Measurements from ENCODE around the gene TBC1D22A. TPM values are rescaled to one million over a fixed set of nuclear protein-coding genes. Genes with fewer than 3 reads are reported as not detected.

Gene TBC1D22A
- total and polyA plus RNA-seq, 2 experiments from 2014 or later = 9.6 to 13.3 TPM

DNA sequence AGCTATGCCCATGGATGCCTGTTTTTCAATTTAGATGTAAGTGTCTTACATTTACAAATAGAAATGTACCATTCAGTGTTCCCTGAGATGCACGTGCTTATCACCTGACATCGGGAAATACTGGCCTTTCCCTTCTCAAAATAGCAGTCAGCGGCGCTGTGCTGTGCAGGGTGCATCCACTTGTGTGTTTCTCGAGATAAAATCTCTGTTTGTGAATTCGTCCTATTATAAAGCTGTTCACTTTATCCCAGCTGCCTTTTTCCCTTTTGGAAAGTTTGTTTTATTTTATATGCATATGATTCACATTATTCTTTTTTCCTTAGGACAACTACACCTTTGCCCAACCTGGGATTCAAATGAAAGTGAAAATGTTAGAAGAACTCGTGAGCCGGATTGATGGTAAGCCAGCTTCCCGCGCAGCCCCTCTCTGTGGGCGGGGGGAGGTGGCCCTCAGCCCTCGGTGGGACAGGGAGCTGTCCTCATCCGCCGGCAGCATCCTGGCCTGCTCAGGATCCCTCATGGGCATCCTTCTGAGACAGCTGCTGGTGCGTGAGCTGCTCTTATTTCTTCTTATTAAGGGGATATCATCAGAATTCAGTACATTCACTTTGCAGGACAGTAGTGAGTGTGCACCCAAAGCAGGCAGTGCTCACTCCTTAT, 235.0 kb downstream of the TBC1D22A start:
- no peak for TF ChIP-seq ZNF331 (CRISPR knock-in tag; IDR thresholded peaks at IDR 0.05; ENCODE audit: low read depth)
- TF ChIP-seq ZNF114 (CRISPR knock-in tag; IDR thresholded peaks at IDR 0.05) = no peak
- TF ChIP-seq CREB1 (CRISPR knock-in tag; IDR thresholded peaks at IDR 0.05; ENCODE audit: low read depth) = no peak
- TF ChIP-seq STAT1 (IDR thresholded peaks at IDR 0.05; ENCODE audit: unreplicated experiment) = no peak
- TF ChIP-seq EZH2phosphoT487 (IDR thresholded peaks at IDR 0.05; ENCODE audit: unreplicated experiment) = no peak
- TF ChIP-seq, protein P1, sequence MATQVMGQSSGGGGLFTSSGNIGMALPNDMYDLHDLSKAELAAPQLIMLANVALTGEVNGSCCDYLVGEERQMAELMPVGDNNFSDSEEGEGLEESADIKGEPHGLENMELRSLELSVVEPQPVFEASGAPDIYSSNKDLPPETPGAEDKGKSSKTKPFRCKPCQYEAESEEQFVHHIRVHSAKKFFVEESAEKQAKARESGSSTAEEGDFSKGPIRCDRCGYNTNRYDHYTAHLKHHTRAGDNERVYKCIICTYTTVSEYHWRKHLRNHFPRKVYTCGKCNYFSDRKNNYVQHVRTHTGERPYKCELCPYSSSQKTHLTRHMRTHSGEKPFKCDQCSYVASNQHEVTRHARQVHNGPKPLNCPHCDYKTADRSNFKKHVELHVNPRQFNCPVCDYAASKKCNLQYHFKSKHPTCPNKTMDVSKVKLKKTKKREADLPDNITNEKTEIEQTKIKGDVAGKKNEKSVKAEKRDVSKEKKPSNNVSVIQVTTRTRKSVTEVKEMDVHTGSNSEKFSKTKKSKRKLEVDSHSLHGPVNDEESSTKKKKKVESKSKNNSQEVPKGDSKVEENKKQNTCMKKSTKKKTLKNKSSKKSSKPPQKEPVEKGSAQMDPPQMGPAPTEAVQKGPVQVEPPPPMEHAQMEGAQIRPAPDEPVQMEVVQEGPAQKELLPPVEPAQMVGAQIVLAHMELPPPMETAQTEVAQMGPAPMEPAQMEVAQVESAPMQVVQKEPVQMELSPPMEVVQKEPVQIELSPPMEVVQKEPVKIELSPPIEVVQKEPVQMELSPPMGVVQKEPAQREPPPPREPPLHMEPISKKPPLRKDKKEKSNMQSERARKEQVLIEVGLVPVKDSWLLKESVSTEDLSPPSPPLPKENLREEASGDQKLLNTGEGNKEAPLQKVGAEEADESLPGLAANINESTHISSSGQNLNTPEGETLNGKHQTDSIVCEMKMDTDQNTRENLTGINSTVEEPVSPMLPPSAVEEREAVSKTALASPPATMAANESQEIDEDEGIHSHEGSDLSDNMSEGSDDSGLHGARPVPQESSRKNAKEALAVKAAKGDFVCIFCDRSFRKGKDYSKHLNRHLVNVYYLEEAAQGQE (IDR thresholded peaks at IDR 0.05; ENCODE audit: unreplicated experiment) = no peak
- TF ChIP-seq, protein P2, sequence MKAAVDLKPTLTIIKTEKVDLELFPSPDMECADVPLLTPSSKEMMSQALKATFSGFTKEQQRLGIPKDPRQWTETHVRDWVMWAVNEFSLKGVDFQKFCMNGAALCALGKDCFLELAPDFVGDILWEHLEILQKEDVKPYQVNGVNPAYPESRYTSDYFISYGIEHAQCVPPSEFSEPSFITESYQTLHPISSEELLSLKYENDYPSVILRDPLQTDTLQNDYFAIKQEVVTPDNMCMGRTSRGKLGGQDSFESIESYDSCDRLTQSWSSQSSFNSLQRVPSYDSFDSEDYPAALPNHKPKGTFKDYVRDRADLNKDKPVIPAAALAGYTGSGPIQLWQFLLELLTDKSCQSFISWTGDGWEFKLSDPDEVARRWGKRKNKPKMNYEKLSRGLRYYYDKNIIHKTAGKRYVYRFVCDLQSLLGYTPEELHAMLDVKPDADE (IDR thresholded peaks at IDR 0.05) = no peak
- TF ChIP-seq, protein P3, sequence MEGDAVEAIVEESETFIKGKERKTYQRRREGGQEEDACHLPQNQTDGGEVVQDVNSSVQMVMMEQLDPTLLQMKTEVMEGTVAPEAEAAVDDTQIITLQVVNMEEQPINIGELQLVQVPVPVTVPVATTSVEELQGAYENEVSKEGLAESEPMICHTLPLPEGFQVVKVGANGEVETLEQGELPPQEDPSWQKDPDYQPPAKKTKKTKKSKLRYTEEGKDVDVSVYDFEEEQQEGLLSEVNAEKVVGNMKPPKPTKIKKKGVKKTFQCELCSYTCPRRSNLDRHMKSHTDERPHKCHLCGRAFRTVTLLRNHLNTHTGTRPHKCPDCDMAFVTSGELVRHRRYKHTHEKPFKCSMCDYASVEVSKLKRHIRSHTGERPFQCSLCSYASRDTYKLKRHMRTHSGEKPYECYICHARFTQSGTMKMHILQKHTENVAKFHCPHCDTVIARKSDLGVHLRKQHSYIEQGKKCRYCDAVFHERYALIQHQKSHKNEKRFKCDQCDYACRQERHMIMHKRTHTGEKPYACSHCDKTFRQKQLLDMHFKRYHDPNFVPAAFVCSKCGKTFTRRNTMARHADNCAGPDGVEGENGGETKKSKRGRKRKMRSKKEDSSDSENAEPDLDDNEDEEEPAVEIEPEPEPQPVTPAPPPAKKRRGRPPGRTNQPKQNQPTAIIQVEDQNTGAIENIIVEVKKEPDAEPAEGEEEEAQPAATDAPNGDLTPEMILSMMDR (conservative IDR thresholded peaks at IDR 0.05; ENCODE audit: low read depth in 2 of 2) = no peak
- TF ChIP-seq EZH2 (IDR thresholded peaks at IDR 0.05; ENCODE audit: low read depth, unreplicated experiment) = no peak
- no peak for TF ChIP-seq JUNB (IDR thresholded peaks at IDR 0.05; ENCODE audit: unreplicated experiment)
- TF ChIP-seq, protein P4, sequence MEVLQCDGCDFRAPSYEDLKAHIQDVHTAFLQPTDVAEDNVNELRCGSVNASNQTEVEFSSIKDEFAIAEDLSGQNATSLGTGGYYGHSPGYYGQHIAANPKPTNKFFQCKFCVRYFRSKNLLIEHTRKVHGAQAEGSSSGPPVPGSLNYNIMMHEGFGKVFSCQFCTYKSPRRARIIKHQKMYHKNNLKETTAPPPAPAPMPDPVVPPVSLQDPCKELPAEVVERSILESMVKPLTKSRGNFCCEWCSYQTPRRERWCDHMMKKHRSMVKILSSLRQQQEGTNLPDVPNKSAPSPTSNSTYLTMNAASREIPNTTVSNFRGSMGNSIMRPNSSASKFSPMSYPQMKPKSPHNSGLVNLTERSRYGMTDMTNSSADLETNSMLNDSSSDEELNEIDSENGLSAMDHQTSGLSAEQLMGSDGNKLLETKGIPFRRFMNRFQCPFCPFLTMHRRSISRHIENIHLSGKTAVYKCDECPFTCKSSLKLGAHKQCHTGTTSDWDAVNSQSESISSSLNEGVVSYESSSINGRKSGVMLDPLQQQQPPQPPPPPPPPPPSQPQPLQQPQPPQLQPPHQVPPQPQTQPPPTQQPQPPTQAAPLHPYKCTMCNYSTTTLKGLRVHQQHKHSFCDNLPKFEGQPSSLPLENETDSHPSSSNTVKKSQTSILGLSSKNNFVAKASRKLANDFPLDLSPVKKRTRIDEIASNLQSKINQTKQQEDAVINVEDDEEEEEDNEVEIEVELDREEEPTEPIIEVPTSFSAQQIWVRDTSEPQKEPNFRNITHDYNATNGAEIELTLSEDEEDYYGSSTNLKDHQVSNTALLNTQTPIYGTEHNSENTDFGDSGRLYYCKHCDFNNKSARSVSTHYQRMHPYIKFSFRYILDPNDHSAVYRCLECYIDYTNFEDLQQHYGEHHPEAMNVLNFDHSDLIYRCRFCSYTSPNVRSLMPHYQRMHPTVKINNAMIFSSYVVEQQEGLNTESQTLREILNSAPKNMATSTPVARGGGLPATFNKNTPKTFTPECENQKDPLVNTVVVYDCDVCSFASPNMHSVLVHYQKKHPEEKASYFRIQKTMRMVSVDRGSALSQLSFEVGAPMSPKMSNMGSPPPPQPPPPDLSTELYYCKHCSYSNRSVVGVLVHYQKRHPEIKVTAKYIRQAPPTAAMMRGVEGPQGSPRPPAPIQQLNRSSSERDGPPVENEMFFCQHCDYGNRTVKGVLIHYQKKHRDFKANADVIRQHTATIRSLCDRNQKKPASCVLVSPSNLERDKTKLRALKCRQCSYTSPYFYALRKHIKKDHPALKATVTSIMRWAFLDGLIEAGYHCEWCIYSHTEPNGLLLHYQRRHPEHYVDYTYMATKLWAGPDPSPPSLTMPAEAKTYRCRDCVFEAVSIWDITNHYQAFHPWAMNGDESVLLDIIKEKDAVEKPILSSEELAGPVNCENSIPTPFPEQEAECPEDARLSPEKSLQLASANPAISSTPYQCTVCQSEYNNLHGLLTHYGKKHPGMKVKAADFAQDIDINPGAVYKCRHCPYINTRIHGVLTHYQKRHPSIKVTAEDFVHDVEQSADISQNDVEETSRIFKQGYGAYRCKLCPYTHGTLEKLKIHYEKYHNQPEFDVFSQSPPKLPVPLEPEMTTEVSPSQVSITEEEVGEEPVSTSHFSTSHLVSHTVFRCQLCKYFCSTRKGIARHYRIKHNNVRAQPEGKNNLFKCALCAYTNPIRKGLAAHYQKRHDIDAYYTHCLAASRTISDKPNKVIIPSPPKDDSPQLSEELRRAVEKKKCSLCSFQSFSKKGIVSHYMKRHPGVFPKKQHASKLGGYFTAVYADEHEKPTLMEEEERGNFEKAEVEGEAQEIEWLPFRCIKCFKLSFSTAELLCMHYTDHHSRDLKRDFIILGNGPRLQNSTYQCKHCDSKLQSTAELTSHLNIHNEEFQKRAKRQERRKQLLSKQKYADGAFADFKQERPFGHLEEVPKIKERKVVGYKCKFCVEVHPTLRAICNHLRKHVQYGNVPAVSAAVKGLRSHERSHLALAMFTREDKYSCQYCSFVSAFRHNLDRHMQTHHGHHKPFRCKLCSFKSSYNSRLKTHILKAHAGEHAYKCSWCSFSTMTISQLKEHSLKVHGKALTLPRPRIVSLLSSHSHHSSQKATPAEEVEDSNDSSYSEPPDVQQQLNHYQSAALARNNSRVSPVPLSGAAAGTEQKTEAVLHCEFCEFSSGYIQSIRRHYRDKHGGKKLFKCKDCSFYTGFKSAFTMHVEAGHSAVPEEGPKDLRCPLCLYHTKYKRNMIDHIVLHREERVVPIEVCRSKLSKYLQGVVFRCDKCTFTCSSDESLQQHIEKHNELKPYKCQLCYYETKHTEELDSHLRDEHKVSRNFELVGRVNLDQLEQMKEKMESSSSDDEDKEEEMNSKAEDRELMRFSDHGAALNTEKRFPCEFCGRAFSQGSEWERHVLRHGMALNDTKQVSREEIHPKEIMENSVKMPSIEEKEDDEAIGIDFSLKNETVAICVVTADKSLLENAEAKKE (CRISPR knock-in tag; IDR thresholded peaks at IDR 0.05) = no peak
- TF ChIP-seq NANOG (IDR thresholded peaks at IDR 0.05; ENCODE audit: borderline replicate concordance) = no peak
- no peak for TF ChIP-seq POLR2AphosphoS5 (IDR thresholded peaks at IDR 0.05; ENCODE audit: low read depth)
- Histone ChIP-seq H3K9me2 (ENCODE audit: insufficient read depth) (no peaks in the 10 kb centered on the region), H3K27me3 (ENCODE audit: insufficient read depth) (no peaks in the 10 kb centered on the region), H3K4me2 (no peak overlapping the region), H3K4me1 (ENCODE audit: insufficient read depth) (no peaks in the 10 kb centered on the region), H3F3A (replicated peaks; ENCODE audit: low read depth) (no peaks in the 10 kb centered on the region), H3K27ac (ENCODE audit: low read depth) (no peak overlapping the region), H2AFZ (no peak overlapping the region), H4K20me1 (replicated peaks; ENCODE audit: insufficient read depth) (no peaks in the 10 kb centered on the region), H3K36me3 (ENCODE audit: insufficient read depth) (no peaks in the 10 kb centered on the region), H3K4me3 (no peak overlapping the region), H3K79me2 (replicated peaks; ENCODE audit: insufficient read depth) (no peaks in the 10 kb centered on the region)
- Mint-ChIP-seq H3K27me3 (ENCODE audit: insufficient read depth, low read depth, poor library complexity) (no peaks in the 10 kb centered on the region), H3K4me1 (peaks cover 7% of the 10 kb centered on the region; the same call in 2 of the 3 replicates), H3K9me3 (no peaks in the 10 kb centered on the region), H3K36me3 (ENCODE audit: low read depth) (peaks cover 2% of the 10 kb centered on the region; the same call in 1 of the 3 replicates), H3K4me3 (no peak overlapping the region), H3K27ac (no peak overlapping the region)
- ATAC-seq = no peak
- DNase-seq (ENCODE audit: low spot score) = no peak
